ENCODE measurements around the gene GBP7. TPM values are rescaled to one million over a fixed set of nuclear protein-coding genes. Genes with fewer than 3 reads are reported as not detected.
"Not testable (repeated sequence)": the region's sequence is repeated elsewhere in the genome, so short reads cannot be mapped to it uniquely, and the experiment has no call there.

GBP7 gene
- total RNA-seq, 4 donors from 2014 or later = not detected

DNA sequence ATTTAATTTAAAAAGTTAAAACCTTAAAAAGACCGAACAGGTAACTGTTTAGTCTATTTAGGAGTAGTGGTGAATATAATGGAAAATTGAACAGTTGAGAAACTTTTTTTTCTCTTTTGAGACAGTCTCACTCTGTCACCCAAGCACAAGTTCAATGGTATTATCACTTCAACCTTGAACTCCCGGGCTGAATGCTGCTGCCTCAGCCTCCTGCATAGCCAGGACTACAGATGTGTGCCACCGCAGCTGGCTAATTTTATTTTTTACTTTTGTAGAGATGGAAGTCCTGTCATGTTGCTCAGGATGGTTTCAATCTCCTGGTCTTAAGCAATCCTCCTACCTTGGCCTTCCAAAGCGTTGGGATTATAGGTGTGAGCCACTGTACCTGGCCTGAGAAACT is 33.6 kb downstream of the GBP7 start:
- Histone ChIP-seq H3K27ac (no peak overlapping the region), H3K9me3 (no peaks in the 10 kb centered on the region), H3K4me3 (no peak overlapping the region), H3K4me1 (no peaks in the 10 kb centered on the region), H3K36me3 (no peaks in the 10 kb centered on the region), H3K27me3 (no peaks in the 10 kb centered on the region)
- no peak for DNase-seq
- TF ChIP-seq, protein P1, sequence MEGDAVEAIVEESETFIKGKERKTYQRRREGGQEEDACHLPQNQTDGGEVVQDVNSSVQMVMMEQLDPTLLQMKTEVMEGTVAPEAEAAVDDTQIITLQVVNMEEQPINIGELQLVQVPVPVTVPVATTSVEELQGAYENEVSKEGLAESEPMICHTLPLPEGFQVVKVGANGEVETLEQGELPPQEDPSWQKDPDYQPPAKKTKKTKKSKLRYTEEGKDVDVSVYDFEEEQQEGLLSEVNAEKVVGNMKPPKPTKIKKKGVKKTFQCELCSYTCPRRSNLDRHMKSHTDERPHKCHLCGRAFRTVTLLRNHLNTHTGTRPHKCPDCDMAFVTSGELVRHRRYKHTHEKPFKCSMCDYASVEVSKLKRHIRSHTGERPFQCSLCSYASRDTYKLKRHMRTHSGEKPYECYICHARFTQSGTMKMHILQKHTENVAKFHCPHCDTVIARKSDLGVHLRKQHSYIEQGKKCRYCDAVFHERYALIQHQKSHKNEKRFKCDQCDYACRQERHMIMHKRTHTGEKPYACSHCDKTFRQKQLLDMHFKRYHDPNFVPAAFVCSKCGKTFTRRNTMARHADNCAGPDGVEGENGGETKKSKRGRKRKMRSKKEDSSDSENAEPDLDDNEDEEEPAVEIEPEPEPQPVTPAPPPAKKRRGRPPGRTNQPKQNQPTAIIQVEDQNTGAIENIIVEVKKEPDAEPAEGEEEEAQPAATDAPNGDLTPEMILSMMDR (IDR thresholded peaks at IDR 0.05) = no peak
- no peak for TF ChIP-seq POLR2A (IDR thresholded peaks at IDR 0.05)

DNA sequence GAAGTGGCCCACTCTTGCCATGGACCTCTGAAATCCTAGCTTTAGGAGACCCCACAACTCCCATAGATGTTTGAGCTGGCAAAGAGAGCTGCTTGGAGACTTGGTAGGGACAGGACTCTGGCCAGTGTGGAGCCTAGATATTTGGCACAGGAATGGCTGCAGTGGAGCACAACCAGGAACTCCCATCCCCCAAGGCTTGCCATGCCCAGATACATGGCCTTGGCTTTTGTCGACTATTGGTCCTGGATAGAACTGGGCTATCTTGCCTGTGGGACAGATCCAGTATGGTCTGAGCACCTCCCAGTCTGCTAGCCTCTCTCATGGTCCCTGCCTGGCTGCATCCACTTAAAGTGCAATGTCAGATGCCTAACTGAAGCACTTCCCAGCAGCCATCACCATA is 42.1 kb downstream of the GBP7 start:
- no peak for DNase-seq
- Histone ChIP-seq H3K4me3 (no peak overlapping the region), H3K36me3 (no peaks in the 10 kb centered on the region), H3K27ac (no peak overlapping the region), H3K27me3 (no peaks in the 10 kb centered on the region), H3K4me1 (peaks cover 0 to 15% (median 0%) of the 10 kb centered on the region in 4 donors), H3K9me3 (no peaks in the 10 kb centered on the region)
- no peak for TF ChIP-seq POLR2A (IDR thresholded peaks at IDR 0.05)
- TF ChIP-seq, protein P1 (IDR thresholded peaks at IDR 0.05) = no peak

GRCh38 chr1:89130716-89131115 is 45.1 kb downstream of the GBP7 start:
- no peak for DNase-seq
- no peak overlapping the region for H3K4me3 ChIP-seq
- H3K36me3 ChIP-seq = no peaks in the 10 kb centered on the region
- H3K27me3 ChIP-seq = no peaks in the 10 kb centered on the region
- TF ChIP-seq POLR2A (IDR thresholded peaks at IDR 0.05) = no peak
- TF ChIP-seq, protein P1 (IDR thresholded peaks at IDR 0.05) = no peak
- H3K27ac ChIP-seq = no peak overlapping the region
- H3K4me1 ChIP-seq = peaks cover 0 to 22% (median 0%) of the 10 kb centered on the region in 4 donors
- no peaks in the 10 kb centered on the region for H3K9me3 ChIP-seq

DNA sequence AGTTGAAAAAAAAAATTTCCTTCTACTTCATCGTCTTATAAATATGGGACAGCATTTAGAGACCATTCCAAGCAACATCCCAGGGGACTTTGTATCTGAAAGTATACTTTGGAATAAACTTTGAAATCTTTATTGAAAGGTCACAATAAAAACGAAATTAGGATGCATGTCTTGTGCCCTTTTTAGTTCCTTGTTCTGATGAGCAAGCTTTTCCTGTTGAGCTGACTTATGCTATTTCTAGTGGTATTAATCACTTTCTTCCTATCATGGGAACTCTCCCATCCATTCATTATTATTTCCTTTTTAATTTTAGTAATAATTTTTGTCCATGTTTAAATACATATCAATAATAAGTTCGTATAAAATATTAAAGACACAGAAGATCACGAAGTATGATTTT is 45.9 kb downstream of the GBP7 start:
- H3K36me3 ChIP-seq = no peaks in the 10 kb centered on the region
- H3K9me3 ChIP-seq = no peaks in the 10 kb centered on the region
- no peak overlapping the region for H3K4me3 ChIP-seq
- H3K4me1 ChIP-seq = peaks cover 0 to 22% (median 0%) of the 10 kb centered on the region in 4 donors
- peak overlapping the region in 3 of 4 donors; percentile 69 to 83 (median 70) for H3K27ac ChIP-seq
- DNase-seq = no peak
- TF ChIP-seq, protein P1 (IDR thresholded peaks at IDR 0.05) = no peak
- no peak for TF ChIP-seq POLR2A (IDR thresholded peaks at IDR 0.05)
- H3K27me3 ChIP-seq = no peaks in the 10 kb centered on the region

- Histone ChIP-seq H3K4me1 (peaks cover 0 to 22% (median 0%) of the 10 kb centered on the region in 4 donors), H3K4me3 (peak overlapping the region in 1 of 4 donors; percentile 36)
Observed at GRCh38 chr1:89128003-89128458, 47.8 kb downstream of the GBP7 start.

GRCh38 chr1:89126602-89127565 is 48.9 kb downstream of the GBP7 start:
- TF ChIP-seq POLR2A (IDR thresholded peaks at IDR 0.05) = peak; percentile 45 to 47

More at GRCh38 chr1:89128003-89128458, 47.8 kb downstream of the GBP7 start:
- peak overlapping the region; percentile 69 to 89 (median 76) for H3K27ac ChIP-seq
- H3K36me3 ChIP-seq, H3K9me3 ChIP-seq, H3K27me3 ChIP-seq: not testable (repeated sequence)
- DNase-seq = peak in 1 of 3 donors; percentile 47

More at GRCh38 chr1:89126602-89127565, 48.9 kb downstream of the GBP7 start:
- H3K27ac ChIP-seq = peak overlapping the region; percentile 70 to 89 (median 82)
- DNase-seq = peak in 2 of 3 donors; percentile 52 to 75
- peaks cover 0 to 27% (median 0%) of the 10 kb centered on the region in 4 donors for H3K4me1 ChIP-seq
- H3K4me3 ChIP-seq = peak overlapping the region; percentile 3 to 20 (median 16)
- H3K9me3 ChIP-seq, H3K36me3 ChIP-seq, H3K27me3 ChIP-seq: not testable (repeated sequence)

Measured in Peyer's patch (tissue), 4 donors.